Measurements from ENCODE around the gene PCK2. TPM values are rescaled to one million over a fixed set of nuclear protein-coding genes. Genes with fewer than 3 reads are reported as not detected.
A peak's percentile ranks its signal among the peaks of the same experiment; 100 is the strongest.

PCK2 gene
- total RNA-seq, 1 experiment from 2014 or later = 16.8 TPM

DNA sequence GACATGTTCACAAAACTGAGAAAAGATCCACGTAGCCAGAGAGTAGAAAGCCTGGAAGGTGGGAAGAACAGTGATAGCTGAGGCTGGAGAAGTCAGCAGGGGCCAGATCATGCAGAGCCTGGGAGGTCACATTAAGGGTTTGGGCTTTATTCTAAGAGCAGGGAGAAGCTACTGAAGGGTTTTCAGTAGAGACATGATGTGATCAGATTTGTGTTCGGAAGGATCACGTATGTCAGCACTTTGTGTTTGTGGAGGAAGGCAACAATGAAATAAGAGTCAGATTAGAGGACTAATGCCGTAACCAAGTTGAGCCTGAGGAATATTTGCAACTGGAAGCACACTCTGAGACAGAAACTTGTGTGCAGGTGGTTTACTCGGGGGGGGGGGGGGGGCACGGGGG, 4.2 kb upstream of the PCK2 start:
- H3K9me3 ChIP-seq (ENCODE audit: low read depth, low read length, poor library complexity, severe bottlenecking) = no peaks in the 10 kb centered on the region
- CTCF ChIA-PET = interaction anchor here (1.2 to 1.5 kb wide), 2 partner anchors 10 to 32 kb away, joined by 4 to 13 read pairs; no protein-coding TSS in a partner anchor
- POLR2A ChIA-PET (ENCODE audit: low non-redundant PET) = no interaction called here
- intact Hi-C loops (cut with micrococcal nuclease; ENCODE audit: unreplicated experiment) = loop anchor here (1.0 kb wide), 2 partner anchors 32 to 76 kb away; no protein-coding TSS in a partner anchor
- BruUV-seq (replicated peaks) = no TSS peak
- no peak for DNase-seq (ENCODE audit: low spot score)
- TF ChIP-seq, protein P1, sequence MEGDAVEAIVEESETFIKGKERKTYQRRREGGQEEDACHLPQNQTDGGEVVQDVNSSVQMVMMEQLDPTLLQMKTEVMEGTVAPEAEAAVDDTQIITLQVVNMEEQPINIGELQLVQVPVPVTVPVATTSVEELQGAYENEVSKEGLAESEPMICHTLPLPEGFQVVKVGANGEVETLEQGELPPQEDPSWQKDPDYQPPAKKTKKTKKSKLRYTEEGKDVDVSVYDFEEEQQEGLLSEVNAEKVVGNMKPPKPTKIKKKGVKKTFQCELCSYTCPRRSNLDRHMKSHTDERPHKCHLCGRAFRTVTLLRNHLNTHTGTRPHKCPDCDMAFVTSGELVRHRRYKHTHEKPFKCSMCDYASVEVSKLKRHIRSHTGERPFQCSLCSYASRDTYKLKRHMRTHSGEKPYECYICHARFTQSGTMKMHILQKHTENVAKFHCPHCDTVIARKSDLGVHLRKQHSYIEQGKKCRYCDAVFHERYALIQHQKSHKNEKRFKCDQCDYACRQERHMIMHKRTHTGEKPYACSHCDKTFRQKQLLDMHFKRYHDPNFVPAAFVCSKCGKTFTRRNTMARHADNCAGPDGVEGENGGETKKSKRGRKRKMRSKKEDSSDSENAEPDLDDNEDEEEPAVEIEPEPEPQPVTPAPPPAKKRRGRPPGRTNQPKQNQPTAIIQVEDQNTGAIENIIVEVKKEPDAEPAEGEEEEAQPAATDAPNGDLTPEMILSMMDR (conservative IDR thresholded peaks at IDR 0.05; ENCODE audit: low read depth, low read length) = no peak
- no peak for TF ChIP-seq EZH2 (IDR thresholded peaks at IDR 0.05; ENCODE audit: borderline replicate concordance, low read depth, low read length, poor library complexity, severe bottlenecking)
- no peaks in the 10 kb centered on the region for H3K27me3 ChIP-seq (replicated peaks; ENCODE audit: insufficient read depth, low read depth, low read length, poor library complexity)
- peaks cover 8% of the 10 kb centered on the region for H3K4me1 ChIP-seq (ENCODE audit: insufficient read depth, low read length, poor library complexity, severe bottlenecking)
- no peak overlapping the region for H3K27ac ChIP-seq (ENCODE audit: low read depth, low read length, poor library complexity, severe bottlenecking)
- H3K4me3 ChIP-seq (ENCODE audit: low read depth, low read length, poor library complexity, severe bottlenecking) = no peak overlapping the region
- no peaks in the 10 kb centered on the region for H3K36me3 ChIP-seq (ENCODE audit: insufficient read depth, low read length, poor library complexity, severe bottlenecking)

DNA sequence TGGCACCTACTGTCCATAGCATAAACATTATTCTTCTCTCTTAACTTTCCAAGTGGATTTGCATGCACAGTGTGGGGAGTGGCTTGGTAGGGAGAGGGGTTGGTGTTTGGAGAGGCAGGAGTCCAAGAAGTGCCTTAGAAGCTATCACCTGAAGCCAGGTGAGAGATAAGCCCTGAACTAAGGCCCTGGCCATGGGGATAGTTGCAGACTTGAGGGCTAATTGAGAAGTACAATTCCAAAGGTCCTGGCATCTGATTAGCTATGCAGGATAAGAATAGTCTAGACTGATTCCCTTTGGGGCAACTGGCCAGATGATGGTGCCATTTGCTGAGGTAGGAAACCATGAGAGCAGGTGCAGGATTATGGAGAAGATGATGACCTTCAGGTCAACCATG, 2.0 kb upstream of the PCK2 start:
- no peaks in the 10 kb centered on the region for H3K36me3 ChIP-seq (ENCODE audit: insufficient read depth, low read length, poor library complexity, severe bottlenecking)
- H3K4me1 ChIP-seq (ENCODE audit: insufficient read depth, low read length, poor library complexity, severe bottlenecking) = peaks cover 12% of the 10 kb centered on the region
- no peaks in the 10 kb centered on the region for H3K9me3 ChIP-seq (ENCODE audit: low read depth, low read length, poor library complexity, severe bottlenecking)
- TF ChIP-seq EZH2 (IDR thresholded peaks at IDR 0.05; ENCODE audit: borderline replicate concordance, low read depth, low read length, poor library complexity, severe bottlenecking) = no peak
- TF ChIP-seq, protein P1 (conservative IDR thresholded peaks at IDR 0.05; ENCODE audit: low read depth, low read length) = no peak
- intact Hi-C loops (cut with micrococcal nuclease; ENCODE audit: unreplicated experiment) = no loop called here
- H3K27me3 ChIP-seq (replicated peaks; ENCODE audit: insufficient read depth, low read depth, low read length, poor library complexity) = no peaks in the 10 kb centered on the region
- no peak for DNase-seq (ENCODE audit: low spot score)
- CTCF ChIA-PET = interaction anchor here (1.4 kb wide), 1 partner anchor 34 kb away, joined by 3 read pairs; no protein-coding TSS in a partner anchor
- POLR2A ChIA-PET (ENCODE audit: low non-redundant PET) = no interaction called here
- BruUV-seq (replicated peaks) = no TSS peak
- H3K27ac ChIP-seq (ENCODE audit: low read depth, low read length, poor library complexity, severe bottlenecking) = no peak overlapping the region
- no peak overlapping the region for H3K4me3 ChIP-seq (ENCODE audit: low read depth, low read length, poor library complexity, severe bottlenecking)

DNA sequence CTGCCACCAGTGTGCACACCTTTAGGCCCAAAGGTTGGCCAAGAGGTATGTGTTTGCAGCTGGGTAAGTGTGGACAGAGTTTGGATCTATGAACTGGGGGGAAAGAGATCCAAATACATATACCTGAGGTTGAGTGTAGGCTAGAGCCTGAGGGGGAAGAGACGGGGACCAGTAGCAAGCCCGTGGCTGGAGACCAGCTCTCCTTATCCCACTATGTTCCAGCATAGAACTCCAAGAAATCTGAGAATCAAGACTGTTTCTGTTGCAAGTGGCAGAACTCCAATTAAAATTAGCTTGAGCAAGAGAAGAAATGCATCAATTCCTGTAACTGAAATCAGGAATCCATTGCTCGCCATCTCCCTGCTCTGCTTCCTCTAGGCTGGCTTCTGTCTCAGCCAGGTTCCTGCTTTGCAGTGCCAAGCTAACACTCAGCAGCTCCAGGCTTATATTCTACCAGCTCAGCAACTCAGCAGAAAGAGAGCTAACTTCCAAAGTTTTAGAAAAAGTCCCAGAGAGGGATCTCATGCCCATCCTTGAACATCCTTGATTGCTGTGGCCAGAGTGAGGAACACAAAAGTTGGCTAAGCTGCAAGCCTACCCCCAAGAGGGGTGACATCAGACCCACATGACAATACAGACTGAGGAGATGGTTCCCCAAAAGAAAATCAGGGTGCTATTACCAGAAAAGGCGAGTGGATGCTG, 1.5 kb upstream of the PCK2 start:
- Histone ChIP-seq H3K4me1 (ENCODE audit: insufficient read depth, low read length, poor library complexity, severe bottlenecking) (peaks cover 12% of the 10 kb centered on the region), H3K9me3 (ENCODE audit: low read depth, low read length, poor library complexity, severe bottlenecking) (no peaks in the 10 kb centered on the region), H3K4me3 (ENCODE audit: low read depth, low read length, poor library complexity, severe bottlenecking) (no peak overlapping the region), H3K27ac (ENCODE audit: low read depth, low read length, poor library complexity, severe bottlenecking) (peak overlapping the region; percentile 94), H3K27me3 (replicated peaks; ENCODE audit: insufficient read depth, low read depth, low read length, poor library complexity) (no peaks in the 10 kb centered on the region), H3K36me3 (ENCODE audit: insufficient read depth, low read length, poor library complexity, severe bottlenecking) (no peaks in the 10 kb centered on the region)
- CTCF ChIA-PET = interaction anchor here (1.4 kb wide), 1 partner anchor 34 kb away, joined by 3 read pairs; no protein-coding TSS in a partner anchor
- TF ChIP-seq, protein P1 (conservative IDR thresholded peaks at IDR 0.05; ENCODE audit: low read depth, low read length) = no peak
- no peak for TF ChIP-seq EZH2 (IDR thresholded peaks at IDR 0.05; ENCODE audit: borderline replicate concordance, low read depth, low read length, poor library complexity, severe bottlenecking)
- no TSS peak for BruUV-seq (replicated peaks)
- DNase-seq (ENCODE audit: low spot score) = no peak
- intact Hi-C loops (cut with micrococcal nuclease; ENCODE audit: unreplicated experiment) = no loop called here
- POLR2A ChIA-PET (ENCODE audit: low non-redundant PET) = interaction anchor here (0.6 to 0.8 kb wide), 2 partner anchors 22 to 171 kb away, joined by 3 to 4 read pairs; partner anchors contain the start of genes DCAF11 and NRL

All from A673 (cell line).